Left ventricle myocardium superior (tissue), 1 donor: ENCODE results near the gene INMT. TPM values are rescaled to one million over a fixed set of nuclear protein-coding genes. Genes with fewer than 3 reads are reported as not detected.

ENCODE experiments used
- ATAC-seq: fragments of 200-7000 bp; cut with Tn5 transposase; one replicate; pipeline ENCODE4 v1.9.1; 2020; ENCODE audit warnings: mild to moderate bottlenecking, moderate library complexity
- DNase-seq: peaks from one replicate; pipeline ENCODE4 v3.0.0-alpha.2; 2020
- intact Hi-C: fragments of 100-400 bp; cut with micrococcal nuclease; formaldehyde crosslinking; loops from one replicate; pipeline ENCODE4 v1.11.0; 2022
- total RNA-seq: library from RNA; stranded (reverse); fragmentation: NEBNext Ultra II Directional; extraction: Animal tissue kit (Norgen Biotek cat#: 25700); gene quantifications from one replicate; pipeline ENCODE4 v1.2.1, GENCODE V29; 2021
- donor health status: DM: no; HTN: yes; CAD: no; lungs with severe emphysema.

INMT gene
- total RNA-seq, 1 donor from 2014 or later, result 50.2 TPM

- no peak for DNase-seq
- intact Hi-C loops, result loop anchor here (10.0 kb wide), 1 partner anchor 51 kb away; no protein-coding TSS in a partner anchor
- no peak for ATAC-seq
Measured at GRCh38 chr7:30744075-30744417, 7.9 kb upstream of the INMT start.

- no peak for DNase-seq
- intact Hi-C loops, result loop anchor here (10.0 kb wide), 1 partner anchor 49 kb away; no protein-coding TSS in a partner anchor
- peak; percentile 21 for ATAC-seq
Measured at GRCh38 chr7:30745261-30745941, 6.5 kb upstream of the INMT start.

DNA sequence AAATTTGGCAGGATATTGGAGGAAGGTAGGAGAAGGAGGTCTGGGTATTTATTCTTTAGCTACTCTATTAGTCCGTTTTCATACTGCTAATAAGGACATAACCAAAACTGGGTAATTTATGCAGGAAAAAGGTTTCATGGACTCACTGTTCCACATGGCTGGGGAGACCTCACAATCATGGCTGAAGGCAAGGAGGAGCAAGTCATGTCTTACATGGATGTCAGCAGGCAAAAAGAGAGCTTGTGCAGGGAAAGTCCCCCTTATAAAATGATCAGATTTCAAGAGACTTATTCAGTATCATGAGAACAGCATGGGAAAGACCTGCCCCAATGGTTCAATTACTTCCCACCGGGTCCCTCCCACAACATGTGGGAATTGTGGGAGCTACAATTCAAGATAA is 1.9 kb upstream of the INMT start:
- intact Hi-C loops, result no loop called here
- ATAC-seq (no peak), DNase-seq (no peak)

DNA sequence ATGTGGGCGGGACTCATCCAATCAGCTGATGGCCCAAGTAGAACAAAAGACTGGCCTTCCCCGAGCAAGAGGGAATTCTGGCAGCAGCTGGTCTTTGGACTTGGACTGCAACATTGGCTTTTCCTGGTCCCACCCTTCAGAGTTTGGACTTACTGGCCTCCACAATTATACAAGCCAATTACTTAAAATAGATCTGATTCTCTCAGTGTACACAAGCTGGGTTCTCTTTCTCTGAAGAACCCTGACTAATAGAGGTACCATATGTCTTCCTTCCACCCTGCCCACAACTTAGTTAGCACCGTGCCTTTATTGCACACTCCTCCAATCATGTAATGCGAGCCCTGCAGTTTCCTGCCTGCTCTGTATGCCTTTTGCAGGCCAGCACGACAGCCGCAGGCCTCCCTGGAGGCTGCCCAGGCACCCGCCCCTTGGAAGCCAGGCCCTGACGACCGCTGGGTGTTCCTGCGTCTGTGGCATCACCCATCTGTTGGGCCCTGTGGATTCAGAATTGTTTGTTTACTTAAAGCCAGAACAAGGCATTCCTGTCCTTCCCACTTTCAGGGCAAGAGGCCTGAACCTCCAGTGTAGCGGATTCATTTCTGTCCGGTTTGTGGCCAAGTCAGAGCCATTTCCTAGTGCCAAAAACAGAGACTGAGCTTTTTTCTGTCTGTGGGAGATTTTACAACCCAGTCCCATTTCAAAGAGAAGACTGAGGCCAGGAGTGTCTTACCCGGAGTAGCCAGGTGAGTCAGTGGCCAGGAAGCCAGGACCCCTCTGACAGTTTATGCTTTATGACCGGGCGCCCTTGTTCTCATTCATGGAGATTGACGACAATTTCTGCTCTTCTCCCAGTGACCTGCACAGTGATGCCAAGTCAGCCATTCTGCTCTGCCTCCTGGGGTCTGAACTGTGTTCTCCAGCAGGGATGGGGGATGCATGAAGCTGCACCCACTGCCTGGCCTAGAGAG is 968 bp upstream of the INMT start:
- intact Hi-C loops, result no loop called here
- DNase-seq, result peak; percentile 85
- peak; percentile 77 for ATAC-seq

GRCh38 chr7:30752484-30752883 is 549 bp downstream of the INMT start:
- intact Hi-C loops, result no loop called here
- DNase-seq (no peak), ATAC-seq (no peak)

- intact Hi-C loops, result no loop called here
- DNase-seq (peak; percentile 89), ATAC-seq (peak; percentile 44)
Measured at GRCh38 chr7:30752979-30753378, 1.0 kb downstream of the INMT start.

DNA sequence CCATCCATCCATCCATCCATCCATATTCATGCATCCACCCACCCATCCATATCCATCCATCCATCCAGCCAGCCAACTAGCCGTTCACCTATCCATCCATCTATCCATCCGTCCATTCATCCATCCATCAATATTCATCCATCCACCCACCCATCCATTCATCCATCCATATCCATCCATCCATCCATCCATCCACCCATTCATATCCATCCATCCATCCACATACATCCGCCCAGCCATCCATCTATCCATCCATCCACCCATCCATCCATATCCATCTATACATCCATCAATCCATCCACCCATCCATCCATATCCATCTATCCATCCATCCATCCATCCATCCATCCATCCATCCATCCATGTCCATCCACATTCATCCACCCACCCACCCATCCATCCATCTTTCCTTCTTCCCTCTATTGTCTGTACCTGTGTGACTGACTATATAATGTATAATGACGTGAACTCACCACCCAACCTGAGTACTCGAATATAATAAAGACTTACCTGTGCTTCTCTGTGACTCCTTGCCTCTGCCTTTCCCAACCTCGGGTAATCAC is 2.5 kb downstream of the INMT start:
- intact Hi-C loops, result no loop called here
- no peak for ATAC-seq
- DNase-seq, result no peak

DNA sequence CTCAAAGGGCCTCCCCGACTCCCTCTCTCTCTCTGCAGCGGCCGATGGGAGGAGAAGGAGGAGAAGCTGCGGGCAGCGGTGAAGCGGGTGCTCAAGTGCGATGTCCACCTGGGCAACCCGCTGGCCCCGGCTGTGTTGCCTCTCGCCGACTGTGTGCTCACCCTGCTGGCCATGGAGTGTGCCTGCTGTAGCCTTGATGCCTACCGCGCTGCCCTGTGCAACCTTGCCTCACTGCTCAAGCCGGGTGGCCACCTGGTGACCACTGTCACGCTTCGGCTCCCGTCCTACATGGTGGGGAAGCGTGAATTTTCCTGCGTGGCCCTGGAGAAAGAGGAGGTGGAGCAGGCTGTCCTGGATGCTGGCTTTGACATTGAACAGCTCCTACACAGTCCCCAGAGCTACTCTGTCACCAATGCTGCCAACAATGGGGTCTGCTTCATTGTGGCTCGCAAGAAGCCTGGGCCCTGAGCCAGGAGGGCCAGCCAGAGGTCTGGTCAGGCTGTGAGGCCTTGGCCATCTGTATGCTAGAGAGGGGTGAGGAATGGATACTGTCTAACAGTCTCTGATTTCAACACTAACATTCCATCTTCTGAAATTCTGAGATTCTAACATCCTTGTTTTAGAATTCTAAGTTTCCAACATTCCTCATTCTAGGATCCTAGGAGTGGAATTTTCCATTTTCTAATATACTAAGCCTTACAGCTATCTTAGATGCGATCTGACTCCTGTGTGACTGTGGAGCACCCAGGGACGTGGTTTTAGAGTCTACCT is 3.6 kb downstream of the INMT start:
- intact Hi-C loops, result no loop called here
- ATAC-seq (peak; percentile 62), DNase-seq (peak; percentile 91)

GRCh38 chr7:30757342-30757692 is 5.4 kb downstream of the INMT start:
- intact Hi-C loops, result no loop called here
- DNase-seq, result no peak
- ATAC-seq, result no peak

DNA sequence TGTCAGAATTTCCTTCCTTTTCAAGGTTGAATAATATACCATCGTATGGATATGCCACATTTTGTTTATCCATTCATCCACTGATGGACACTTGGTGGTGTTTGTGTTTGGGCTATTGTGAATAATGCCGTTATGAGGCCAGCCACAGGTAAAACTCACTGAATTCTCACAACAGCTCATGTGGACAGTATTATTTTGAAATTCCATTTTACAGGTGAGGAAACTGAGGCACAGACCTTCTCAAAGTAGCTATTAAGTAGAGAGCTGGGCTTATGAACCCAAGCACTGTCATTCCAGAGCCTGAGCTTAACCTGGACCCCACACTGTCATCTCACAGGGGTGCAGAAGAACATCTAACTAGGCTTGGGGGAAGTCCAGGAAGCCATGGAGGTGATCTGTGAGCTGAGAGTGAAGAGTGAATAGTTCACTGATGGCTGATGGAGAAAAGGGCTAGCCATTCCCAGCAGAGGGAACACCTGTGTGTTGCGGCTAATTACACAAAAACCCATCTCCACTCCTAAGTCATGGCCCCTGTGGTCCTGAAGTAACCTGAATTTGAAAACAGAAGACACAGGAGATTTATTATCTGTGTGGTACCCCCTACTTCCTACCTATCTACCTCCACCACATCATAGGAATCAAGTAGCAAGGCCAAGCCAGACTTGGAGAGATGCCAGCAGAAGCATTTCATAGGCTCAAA is 8.7 kb downstream of the INMT start:
- no peak for ATAC-seq
- intact Hi-C loops, result no loop called here
- DNase-seq, result no peak

DNA sequence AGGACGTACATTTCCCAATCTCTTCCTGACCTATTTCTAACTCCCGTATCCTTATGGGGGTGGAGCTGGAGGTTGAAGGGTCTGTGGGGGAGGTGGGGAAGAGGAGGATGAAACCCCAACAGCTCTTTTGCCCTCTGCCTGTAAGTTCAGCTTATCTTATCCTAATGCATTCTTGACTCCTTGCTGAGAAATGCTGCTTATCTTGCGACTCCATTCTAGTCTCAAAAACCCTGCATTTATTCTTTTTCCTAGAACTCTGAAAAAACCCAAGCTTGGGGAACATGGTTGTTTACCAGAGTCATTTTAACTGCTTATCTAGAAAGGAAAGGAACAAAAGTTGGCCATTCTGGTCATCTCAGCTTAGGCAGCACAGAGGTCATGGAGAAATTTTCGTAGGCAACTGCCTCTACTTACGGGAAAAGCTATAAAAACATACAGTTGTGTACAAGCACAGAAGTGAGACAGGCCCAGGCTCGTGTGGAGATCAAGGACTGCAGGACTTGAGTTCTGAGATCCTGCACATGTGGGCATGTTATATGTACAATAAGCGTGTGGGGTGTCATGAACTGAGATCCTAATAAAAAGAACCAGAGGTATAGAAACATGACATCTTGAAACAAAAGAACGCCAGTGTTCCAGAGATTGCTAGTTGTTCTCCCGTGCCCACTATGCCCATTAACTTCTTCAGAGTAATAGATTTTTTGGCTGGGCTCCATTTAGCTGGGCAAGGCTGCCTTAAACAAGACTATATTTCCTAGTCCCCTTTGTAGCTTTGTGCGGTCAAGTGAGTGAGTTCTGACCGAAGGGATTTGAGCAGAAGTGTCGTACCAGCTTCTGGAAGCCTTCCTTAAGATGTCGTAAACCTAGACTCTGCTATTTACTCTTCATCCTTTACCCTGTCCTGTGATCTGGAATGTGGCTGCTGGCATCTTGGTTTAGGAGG is 9.6 kb downstream of the INMT start:
- intact Hi-C loops, result no loop called here
- ATAC-seq, result peak; percentile 19
- DNase-seq, result no peak

DNA sequence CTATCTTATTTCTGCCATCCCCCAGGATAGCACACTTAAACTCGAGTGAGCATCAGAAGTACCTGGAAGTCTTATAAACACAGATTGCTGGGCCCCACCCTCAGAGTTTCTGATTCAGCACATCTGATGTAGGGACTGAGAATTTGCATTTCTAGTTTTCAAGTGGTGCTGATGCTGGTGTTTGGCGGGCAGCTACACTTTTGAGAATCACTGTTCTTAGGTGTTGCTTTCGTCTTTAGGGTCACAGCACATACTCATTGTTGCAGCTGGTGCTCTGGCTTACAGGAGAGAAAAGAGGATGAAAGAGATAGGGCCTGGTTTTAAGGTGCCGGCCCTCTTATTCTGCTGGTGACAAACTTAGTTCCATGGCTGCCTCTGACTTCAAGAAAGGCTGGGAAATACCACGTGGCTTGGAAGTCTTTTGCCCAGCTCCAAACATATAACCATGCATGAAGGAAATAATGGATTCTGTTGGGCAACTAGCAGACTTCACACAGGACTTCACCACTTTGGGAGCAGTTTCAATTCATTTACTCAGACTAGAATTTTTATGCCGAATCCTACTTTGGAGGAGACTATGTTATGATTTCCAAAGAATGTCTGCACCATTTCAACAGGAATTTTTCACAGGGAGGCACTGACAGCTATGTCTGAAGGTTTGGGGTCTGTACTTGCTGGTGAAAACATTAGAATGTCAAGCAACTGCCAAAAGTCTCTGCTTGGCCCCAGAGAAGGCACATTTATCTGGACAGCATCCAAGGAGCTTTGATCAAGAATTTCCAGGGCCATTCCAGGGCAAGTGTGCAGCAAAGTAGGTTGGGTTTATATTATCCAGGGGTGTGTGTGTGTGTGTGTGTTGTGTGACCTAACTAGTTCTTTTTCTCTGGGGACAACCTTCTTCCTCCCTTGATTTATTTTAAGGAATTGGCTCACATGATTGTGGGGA is 12.4 kb downstream of the INMT start:
- intact Hi-C loops, result no loop called here
- DNase-seq (no peak), ATAC-seq (peak; percentile 78)

DNA sequence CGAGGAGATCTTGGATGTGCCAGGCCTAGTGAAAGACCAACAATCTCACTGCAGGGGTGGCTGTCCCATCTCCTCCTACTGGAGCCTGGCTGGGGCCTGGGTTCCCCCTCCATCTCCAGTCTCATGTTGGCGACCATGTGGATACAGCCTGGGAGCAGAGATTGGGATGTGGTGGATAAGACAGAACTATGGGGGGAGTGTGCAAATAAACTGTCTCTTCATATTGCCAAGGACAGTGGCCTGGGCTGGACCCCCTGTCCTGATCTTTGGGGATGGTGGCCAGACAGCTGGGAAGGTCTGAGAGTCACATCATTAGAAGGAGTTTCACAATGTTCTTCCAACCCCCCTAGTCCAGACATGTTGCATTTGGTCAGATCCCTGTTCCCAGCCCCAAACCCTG is 13.5 kb downstream of the INMT start:
- DNase-seq (no peak), ATAC-seq (peak; percentile 23)
- intact Hi-C loops, result no loop called here

GRCh38 chr7:30770845-30771173 is 18.9 kb downstream of the INMT start:
- DNase-seq, result no peak
- intact Hi-C loops, result no loop called here
- peak; percentile 2 for ATAC-seq

- ATAC-seq (peak; percentile 97), DNase-seq (peak; percentile 92)
- intact Hi-C loops, result no loop called here
Measured at GRCh38 chr7:30771174-30771879, 19.4 kb downstream of the INMT start, which contains the start of gene MINDY4. Gene MINDY4, plus strand, starts transcription at chr7:30771417. Its CDS starts 77 bp downstream, at chr7:30771494.

DNA sequence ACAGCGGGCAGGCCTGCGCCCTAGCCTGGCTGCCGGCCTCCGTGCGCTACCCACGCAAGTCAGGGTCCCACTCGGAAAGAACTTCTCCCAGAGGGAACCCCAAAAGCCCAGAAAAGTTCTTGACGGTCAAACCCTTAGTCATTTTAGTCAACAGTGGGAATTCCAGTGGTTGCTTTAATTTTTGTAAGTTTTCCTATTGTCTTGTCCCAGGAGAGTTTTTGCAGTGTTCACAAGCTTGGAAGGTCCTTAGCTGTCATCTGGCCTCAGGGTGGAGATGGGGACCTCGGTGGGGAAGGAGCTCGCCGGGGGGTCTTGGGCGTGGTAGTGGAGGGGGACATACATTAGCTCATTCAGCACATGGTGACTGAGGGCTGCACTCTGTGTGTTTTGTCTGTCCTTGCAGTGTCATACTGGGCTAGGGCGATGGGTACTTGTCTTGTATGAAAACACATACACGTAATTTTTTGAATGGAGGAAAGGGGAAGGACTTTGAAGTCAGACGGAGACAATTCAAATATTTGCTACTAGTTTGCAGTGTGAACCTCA is 20.0 kb downstream of the INMT start:
- ATAC-seq, result peak; percentile 32
- DNase-seq, result no peak
- intact Hi-C loops, result no loop called here
